Measurements from ENCODE around the gene CRLF1.

- TF ChIP-seq CTCF (IDR thresholded peaks at IDR 0.05) (no peak), ZFX (IDR thresholded peaks at IDR 0.05; ENCODE audit: borderline replicate concordance) (no peak)
Observed at GRCh38 chr19:18647807-18648206, 41.2 kb upstream of the CRLF1 start.

All from 22Rv1 (cell line).